IMR-90 (cell line): ENCODE measurements around the gene CDC42EP4. TPM values are rescaled to one million over a fixed set of nuclear protein-coding genes. Genes with fewer than 3 reads are reported as not detected.

Experiments used
- ATAC-seq: fragments of 200-7000 bp; cut with Tn5 transposase; 2 replicates; pipeline ENCODE4 v1.9.1; 2020; ENCODE audit warnings: low read depth, mild to moderate bottlenecking, moderate library complexity
- BruUV-seq: library from RNA; stranded (reverse); fragments of 400-500 nt; replicated peaks from 2 replicates; lab custom pipeline; 2021; lab: Mats Ljungman, UMichigan
- CTCF ChIA-PET: fragments of 300-600 bp; formaldehyde crosslinking; extraction: SDS; loops from one replicate; lab custom pipeline; 2021; ENCODE audit warnings: antibody characterized with exemption; lab: Yijun Ruan, JAX
- POLR2A ChIA-PET: fragments of 300-600 bp; sonication (Branson Sonifier 250); formaldehyde crosslinking; loops from one replicate; lab custom pipeline; 2022; ENCODE audit warnings: antibody characterized with exemption; ENCODE audit not compliant: unreplicated experiment; lab: Charles Lee
- DNase-seq: peaks from one replicate; pipeline ENCODE4 v3.0.0; 2013
- H2AFZ ChIP-seq: replicated peaks from 2 replicates; pipeline ENCODE3; 2013; ENCODE audit warnings: low read length, mild to moderate bottlenecking; ENCODE audit not compliant: poor library complexity
- H2AK5ac ChIP-seq: 2 replicates; pipeline ENCODE4 v1.6.1; 2013; ENCODE audit warnings: low read depth, low read length, inconsistent platforms
- H2AK9ac ChIP-seq: replicated peaks from 2 replicates; pipeline ENCODE3; 2013; ENCODE audit warnings: mild to moderate bottlenecking, low read depth, low read length, moderate library complexity; ENCODE audit not compliant: poor library complexity
- H2BK120ac ChIP-seq: 2 replicates; pipeline ENCODE4 v1.6.1; 2013; ENCODE audit warnings: low read depth, low read length, inconsistent platforms
- H2BK15ac ChIP-seq: 3 replicates; pipeline ENCODE4 v1.6.1; 2013; ENCODE audit warnings: low read depth, low read length, inconsistent platforms
- H2BK20ac ChIP-seq: 2 replicates; pipeline ENCODE4 v1.6.1; 2013; ENCODE audit warnings: low read depth, mild to moderate bottlenecking, inconsistent platforms, low read length, moderate library complexity
- H2BK5ac ChIP-seq: 2 replicates; pipeline ENCODE4 v1.6.1; 2013; ENCODE audit warnings: mild to moderate bottlenecking, low read depth, low read length, inconsistent platforms; ENCODE audit not compliant: poor library complexity, severe bottlenecking
- H3K14ac ChIP-seq: replicated peaks from 2 replicates; pipeline ENCODE4 v1.6.1; 2013; ENCODE audit warnings: low read depth, low read length, inconsistent platforms
- H3K18ac ChIP-seq: 2 replicates; pipeline ENCODE4 v1.6.1; 2013; ENCODE audit warnings: low read depth, low read length, control low read depth
- H3K23ac ChIP-seq: 2 replicates; pipeline ENCODE4 v1.6.1; 2013; ENCODE audit warnings: low read depth, low read length, inconsistent platforms
- H3K27ac ChIP-seq: 2 replicates; pipeline ENCODE4 v1.5.1; 2013; ENCODE audit warnings: mild to moderate bottlenecking, control low read depth, low read length; ENCODE audit not compliant: insufficient read depth
- H3K27me3 ChIP-seq: 2 replicates; pipeline ENCODE4 v1.6.1; 2013; ENCODE audit warnings: low read length; ENCODE audit not compliant: control insufficient read depth, insufficient read depth
- H3K36me3 ChIP-seq: 2 replicates; pipeline ENCODE4 v1.6.1; 2013; ENCODE audit warnings: low read length, mixed read lengths; ENCODE audit not compliant: control insufficient read depth, insufficient read depth
- H3K4ac ChIP-seq: 2 replicates; pipeline ENCODE4 v1.6.1; 2013; ENCODE audit warnings: low read depth, low read length, inconsistent platforms
- H3K4me1 ChIP-seq: 2 replicates; pipeline ENCODE4 v1.6.1; 2013; ENCODE audit warnings: low read length, mixed read lengths; ENCODE audit not compliant: control insufficient read depth, insufficient read depth
- H3K4me2 ChIP-seq: 2 replicates; pipeline ENCODE4 v1.6.1; 2013; ENCODE audit warnings: low read depth, mild to moderate bottlenecking, control low read depth, low read length, moderate library complexity
- H3K4me3 ChIP-seq: 2 replicates; pipeline ENCODE4 v1.5.1; 2013; ENCODE audit warnings: low read depth, mild to moderate bottlenecking, control low read depth, low read length, moderate library complexity; ENCODE audit not compliant: insufficient read depth
- H3K56ac ChIP-seq: 2 replicates; pipeline ENCODE4 v1.6.1; 2013; ENCODE audit warnings: low read length, inconsistent platforms; ENCODE audit not compliant: insufficient read depth; ENCODE audit errors: extremely low read depth
- H3K79me1 ChIP-seq, 2 experiments: 2 replicates each; pipeline ENCODE4 v1.6.1; 2013; ENCODE audit warnings: low read length in 2 of 2, inconsistent platforms in 1 of 2, low read depth in 1 of 2
- H3K9ac ChIP-seq: 2 replicates; pipeline ENCODE4 v1.6.1; 2013; ENCODE audit warnings: low read depth, low read length, control low read depth
- H3K9me1 ChIP-seq: 2 replicates; pipeline ENCODE4 v1.6.1; 2013; ENCODE audit warnings: low read length, inconsistent platforms; ENCODE audit not compliant: insufficient read depth
- H3K9me3 ChIP-seq: 2 replicates; pipeline ENCODE4 v1.6.1; 2013; ENCODE audit warnings: low read length; ENCODE audit not compliant: control insufficient read depth, insufficient read depth
- H4K20me1 ChIP-seq: 2 replicates; pipeline ENCODE4 v1.6.1; 2013; ENCODE audit warnings: low read length, inconsistent platforms; ENCODE audit not compliant: insufficient read depth
- H4K5ac ChIP-seq: 2 replicates; pipeline ENCODE4 v1.6.1; 2013; ENCODE audit warnings: mild to moderate bottlenecking, low read depth, low read length, control low read depth
- H4K8ac ChIP-seq, 2 experiments: 2 replicates each; pipeline ENCODE4 v1.6.1; 2013; ENCODE audit warnings: low read depth in 2 of 2, low read length in 2 of 2, control low read depth in 1 of 2, inconsistent platforms in 1 of 2
- H4K91ac ChIP-seq: 2 replicates; pipeline ENCODE4 v1.6.1; 2013; ENCODE audit warnings: low read depth, low read length, inconsistent platforms; ENCODE audit not compliant: insufficient read depth
- BHLHE40 ChIP-seq: fragments of 150-350 bp; IDR thresholded peaks from 2 replicates; pipeline ENCODE4 v1.6.1; 2016; ENCODE audit warnings: mild to moderate bottlenecking, low read depth, low read length
- CEBPB ChIP-seq: IDR thresholded peaks from 2 replicates; pipeline ENCODE4 v1.6.1; 2012; ENCODE audit warnings: low read depth, low read length, improper control_type of control experiment
- CHD1 ChIP-seq: IDR thresholded peaks from 2 replicates; pipeline ENCODE4 v1.6.1; 2012; ENCODE audit warnings: low read depth, low read length, improper control_type of control experiment
- CTCF ChIP-seq: conservative IDR thresholded peaks from 2 replicates; pipeline ENCODE4 v1.5.1; 2012; ENCODE audit warnings: mild to moderate bottlenecking, low read depth, low read length, improper control_type of control experiment
- FOS ChIP-seq: fragments of 150-350 bp; IDR thresholded peaks from 2 replicates; pipeline ENCODE4 v1.6.1; 2016; ENCODE audit warnings: low read depth, low read length
- MAFK ChIP-seq: IDR thresholded peaks from 2 replicates; pipeline ENCODE4 v1.6.1; 2012; ENCODE audit warnings: low read depth, low read length, improper control_type of control experiment
- MAZ ChIP-seq: IDR thresholded peaks from 2 replicates; pipeline ENCODE4 v1.6.1; 2012; ENCODE audit warnings: low read depth, mild to moderate bottlenecking, low read length, improper control_type of control experiment, moderate library complexity, borderline replicate concordance
- MXI1 ChIP-seq: IDR thresholded peaks from 2 replicates; pipeline ENCODE4 v1.6.1; 2012; ENCODE audit warnings: low read depth, mild to moderate bottlenecking, low read length, moderate library complexity, borderline replicate concordance
- NFE2L2 ChIP-seq: fragments of 150-350 bp; IDR thresholded peaks from 2 replicates; pipeline ENCODE4 v1.6.1; 2016; ENCODE audit warnings: low read depth, mild to moderate bottlenecking, low read length
- POLR2A ChIP-seq: IDR thresholded peaks from 2 replicates; pipeline ENCODE4 v1.6.1; 2012; ENCODE audit warnings: mild to moderate bottlenecking, low read depth, low read length
- RCOR1 ChIP-seq: IDR thresholded peaks from 2 replicates; pipeline ENCODE4 v1.6.1; 2012; ENCODE audit warnings: mild to moderate bottlenecking, low read length, improper control_type of control experiment; ENCODE audit not compliant: insufficient replicate concordance
- RFX5 ChIP-seq: IDR thresholded peaks from 2 replicates; pipeline ENCODE4 v1.8.0; 2012; ENCODE audit warnings: low read depth, mild to moderate bottlenecking, low read length, moderate library complexity
- SMC3 ChIP-seq: fragments of 150-350 bp; IDR thresholded peaks from 2 replicates; pipeline ENCODE4 v1.6.1; 2016; ENCODE audit warnings: low read depth, mild to moderate bottlenecking, antibody characterized with exemption, low read length, moderate library complexity
- dilution Hi-C: fragments of 300-500 bp; cut with HindIII; formaldehyde crosslinking; loops from one replicate; pipeline ENCODE4 v1.14.3; 2018; ENCODE audit warnings: low sequenced_read_pairs; ENCODE audit not compliant: unreplicated experiment
- in situ Hi-C: fragments of 300-500 bp; cut with MboI; formaldehyde crosslinking; loops from 3 replicates; pipeline ENCODE4 v1.14.3; 2019; ENCODE audit warnings: low sequenced_read_pairs, inconsistent platforms, mixed read lengths
- intact Hi-C: fragments of 100-400 bp; cut with micrococcal nuclease; formaldehyde crosslinking; loops from 2 replicates; pipeline ENCODE4 v1.10.0; 2022
- polyA plus RNA-seq, 3 experiments: library from polyadenylated mRNA; depleted of rRNA; stranded (reverse); fragments of >200 nt; gene quantifications; 2 replicates each; pipeline ENCODE4 v1.2.3, GENCODE V29; 2012; ENCODE audit warnings: low replicate concordance in 1 of 3
- total RNA-seq: library from RNA; depleted of rRNA; stranded (reverse); fragments of >200 nt; gene quantifications from 2 replicates; pipeline ENCODE4 v1.2.3, GENCODE V29; 2012
- TF ChIP-seq, protein P1 (sequence below): fragments of 150-350 bp; IDR thresholded peaks from 2 replicates; pipeline ENCODE4 v1.6.1; 2017; ENCODE audit warnings: mild to moderate bottlenecking, antibody characterized with exemption, low read length, low read depth
- TF ChIP-seq, protein P2 (sequence below): fragments of 150-350 bp; IDR thresholded peaks from 2 replicates; pipeline ENCODE4 v1.6.1; 2016; ENCODE audit warnings: low read depth, mild to moderate bottlenecking, low read length, moderate library complexity, borderline replicate concordance

CDC42EP4 gene
- total and polyA plus RNA-seq, 2 of the 4 experiments (the other 2 are of a cell fraction) = 14.3 to 25.8 TPM

GRCh38 chr17:73269329-73269615 is 42.5 kb downstream of the CDC42EP4 start:
- peaks cover 3% of the 10 kb centered on the region for H3K9me3 ChIP-seq
- H3K27ac ChIP-seq = no peak overlapping the region
- H3K4me2 ChIP-seq = no peak overlapping the region
- no peak for TF ChIP-seq RCOR1
- TF ChIP-seq MAZ = no peak
- no peak for TF ChIP-seq SMC3
- TF ChIP-seq, protein P1, sequence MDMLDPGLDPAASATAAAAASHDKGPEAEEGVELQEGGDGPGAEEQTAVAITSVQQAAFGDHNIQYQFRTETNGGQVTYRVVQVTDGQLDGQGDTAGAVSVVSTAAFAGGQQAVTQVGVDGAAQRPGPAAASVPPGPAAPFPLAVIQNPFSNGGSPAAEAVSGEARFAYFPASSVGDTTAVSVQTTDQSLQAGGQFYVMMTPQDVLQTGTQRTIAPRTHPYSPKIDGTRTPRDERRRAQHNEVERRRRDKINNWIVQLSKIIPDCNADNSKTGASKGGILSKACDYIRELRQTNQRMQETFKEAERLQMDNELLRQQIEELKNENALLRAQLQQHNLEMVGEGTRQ = no peak
- no peak for TF ChIP-seq CTCF
- no peak for TF ChIP-seq CHD1
- TF ChIP-seq MAFK = no peak
- TF ChIP-seq, protein P2, sequence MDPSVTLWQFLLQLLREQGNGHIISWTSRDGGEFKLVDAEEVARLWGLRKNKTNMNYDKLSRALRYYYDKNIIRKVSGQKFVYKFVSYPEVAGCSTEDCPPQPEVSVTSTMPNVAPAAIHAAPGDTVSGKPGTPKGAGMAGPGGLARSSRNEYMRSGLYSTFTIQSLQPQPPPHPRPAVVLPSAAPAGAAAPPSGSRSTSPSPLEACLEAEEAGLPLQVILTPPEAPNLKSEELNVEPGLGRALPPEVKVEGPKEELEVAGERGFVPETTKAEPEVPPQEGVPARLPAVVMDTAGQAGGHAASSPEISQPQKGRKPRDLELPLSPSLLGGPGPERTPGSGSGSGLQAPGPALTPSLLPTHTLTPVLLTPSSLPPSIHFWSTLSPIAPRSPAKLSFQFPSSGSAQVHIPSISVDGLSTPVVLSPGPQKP = no peak
- no peak for TF ChIP-seq POLR2A
- no peak for TF ChIP-seq BHLHE40
- TF ChIP-seq RFX5 = no peak
- TF ChIP-seq CEBPB = no peak
- TF ChIP-seq FOS = no peak
- no peak for TF ChIP-seq MXI1
- no peak for TF ChIP-seq NFE2L2
- H2AK5ac ChIP-seq = no peak overlapping the region
- no peaks in the 10 kb centered on the region for H3K79me1 ChIP-seq
- H3K4me3 ChIP-seq = no peak overlapping the region
- no peak overlapping the region for H2AK9ac ChIP-seq
- in situ Hi-C loops (loop anchor here (25.0 kb wide), 2 partner anchors 268 to 918 kb away; no protein-coding TSS in a partner anchor), dilution Hi-C loops (no loop called here), intact Hi-C loops (no loop called here)
- no peak overlapping the region for H3K18ac ChIP-seq
- no peak overlapping the region for H2BK5ac ChIP-seq
- ChIA-PET POLR2A (no interaction called here), CTCF (no interaction called here)
- no peak overlapping the region for H4K91ac ChIP-seq
- H3K36me3 ChIP-seq = no peaks in the 10 kb centered on the region
- H4K8ac ChIP-seq = no peak overlapping the region
- no peaks in the 10 kb centered on the region for H3K4me1 ChIP-seq
- DNase-seq (no peak), ATAC-seq (no peak)
- no TSS peak for BruUV-seq
- H2BK15ac ChIP-seq = no peak overlapping the region
- H4K5ac ChIP-seq = no peak overlapping the region
- H3K4ac ChIP-seq = no peak overlapping the region
- no peak overlapping the region for H2BK20ac ChIP-seq
- no peaks in the 10 kb centered on the region for H4K20me1 ChIP-seq
- no peak overlapping the region for H3K14ac ChIP-seq
- H3K9ac ChIP-seq = no peak overlapping the region
- no peak overlapping the region for H2BK120ac ChIP-seq
- H2AFZ ChIP-seq = no peak overlapping the region
- no peaks in the 10 kb centered on the region for H3K27me3 ChIP-seq
- H3K56ac ChIP-seq = no peak overlapping the region
- H3K23ac ChIP-seq = no peak overlapping the region
- no peaks in the 10 kb centered on the region for H3K9me1 ChIP-seq
